Medulla oblongata (tissue), 1 donor: ENCODE data around the gene SPEG.
"Not testable (repeated sequence)": the region's sequence is repeated elsewhere in the genome, so short reads cannot be mapped to it uniquely, and the experiment has no call there.

Experiments used
- DNase-seq: peaks from one replicate; pipeline ENCODE4 v3.0.0-alpha.2; 2015; ENCODE audit errors: extremely low spot score

Gene SPEG

GRCh38 chr2:219434718-219435525, at the start of gene SPEG:
Gene SPEG, plus strand, starts transcription at chr2:219434843. Its CDS starts 135 bp downstream, at chr2:219434978.
- no peak for DNase-seq

DNA sequence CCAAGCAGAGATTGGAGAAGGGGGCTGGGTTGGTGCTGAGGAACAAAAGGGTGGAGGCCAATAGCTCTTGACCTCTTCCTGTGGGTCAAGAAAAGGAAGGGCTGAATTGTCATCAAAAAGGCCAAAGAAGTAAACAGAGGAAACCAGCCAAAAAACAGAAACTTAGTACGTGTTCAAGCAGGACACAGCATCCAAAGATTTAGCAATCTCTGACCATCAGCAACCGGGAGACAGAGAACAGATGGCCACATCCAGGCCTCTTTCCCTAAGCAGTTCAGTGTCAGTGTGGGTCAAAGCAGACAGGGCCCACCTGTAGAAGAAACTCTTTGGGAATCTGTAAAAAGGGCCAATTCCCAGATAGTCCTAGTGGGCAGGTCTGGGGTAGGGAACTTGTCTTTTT, 49.8 kb upstream of the SPEG start:
- no peak for DNase-seq

DNA sequence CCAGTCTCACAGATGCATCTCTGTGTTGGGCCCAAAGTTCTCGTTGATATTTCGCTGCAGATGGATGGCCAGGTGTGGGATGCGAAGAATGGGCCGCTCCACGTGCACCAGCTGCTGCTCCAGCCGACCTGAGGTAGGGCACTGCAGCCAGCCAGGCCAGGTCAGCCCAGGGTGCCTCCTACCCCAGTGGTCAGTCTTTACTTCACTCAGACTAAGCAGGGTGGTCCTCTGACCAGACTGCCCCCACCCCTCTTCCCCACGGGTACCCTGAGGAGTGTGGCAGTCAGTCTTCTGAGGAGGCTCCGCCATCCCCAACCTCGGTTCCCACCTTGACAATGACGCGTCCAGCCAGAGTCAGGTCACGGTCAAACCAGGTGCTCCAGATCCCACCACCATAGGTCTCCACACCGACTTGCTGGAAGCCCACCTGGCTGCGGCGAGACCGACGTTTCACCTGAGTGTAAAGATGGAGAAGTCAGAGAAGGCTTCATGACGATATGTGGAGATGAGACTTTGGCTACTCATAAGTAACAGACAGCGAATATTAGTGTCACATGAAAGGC, 48.6 kb upstream of the SPEG start:
- no peak for DNase-seq

GRCh38 chr2:219386532-219387280, 47.9 kb upstream of the SPEG start:
- DNase-seq, result no peak

DNA sequence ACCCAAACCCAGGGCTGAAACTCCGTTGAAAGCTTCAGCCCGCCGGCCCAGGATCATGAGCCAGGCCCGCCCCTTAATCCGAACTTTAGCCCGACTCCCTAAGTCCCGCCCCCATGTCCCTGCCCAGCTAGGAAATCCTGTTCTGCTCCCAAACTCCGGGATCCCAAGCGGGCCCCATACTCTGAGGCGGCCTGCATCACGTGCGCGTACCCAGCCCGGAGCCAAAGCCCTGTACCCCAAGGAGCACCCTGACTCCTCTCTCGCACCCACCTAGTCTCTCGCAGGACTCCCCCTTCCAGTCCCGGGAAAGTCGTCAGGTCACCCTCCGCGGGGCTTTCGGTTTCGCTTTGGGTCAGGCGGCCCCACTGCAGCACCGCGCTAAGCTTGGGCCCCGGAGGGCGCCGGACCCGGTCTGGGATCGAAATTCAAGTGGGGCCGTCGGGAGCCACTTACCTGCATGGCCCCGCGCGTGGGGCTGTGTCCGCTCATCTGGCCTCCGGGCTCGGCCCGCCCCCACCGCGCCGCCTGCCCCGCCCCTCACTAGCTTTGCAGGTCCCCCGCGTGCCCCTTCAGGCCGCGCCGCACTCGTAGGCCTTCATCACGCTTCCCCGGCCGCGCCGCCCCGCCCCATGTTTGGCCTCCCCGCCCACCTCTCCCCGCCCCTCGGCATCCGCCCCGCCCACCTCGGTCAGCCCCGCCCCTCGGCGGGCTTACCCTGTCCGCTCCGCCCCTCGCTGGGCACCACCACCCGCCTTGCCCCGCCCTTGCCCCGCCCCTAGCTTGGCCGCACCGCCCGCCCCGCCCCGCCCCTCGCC, 47.1 kb upstream of the SPEG start, which contains the start of gene DNPEP:
Gene DNPEP (minus strand): TSS at position 607 of the 815 bp plus-strand sequence. CDS start 118 bp downstream, at position 489.
- DNase-seq, result peak; percentile 94

DNA sequence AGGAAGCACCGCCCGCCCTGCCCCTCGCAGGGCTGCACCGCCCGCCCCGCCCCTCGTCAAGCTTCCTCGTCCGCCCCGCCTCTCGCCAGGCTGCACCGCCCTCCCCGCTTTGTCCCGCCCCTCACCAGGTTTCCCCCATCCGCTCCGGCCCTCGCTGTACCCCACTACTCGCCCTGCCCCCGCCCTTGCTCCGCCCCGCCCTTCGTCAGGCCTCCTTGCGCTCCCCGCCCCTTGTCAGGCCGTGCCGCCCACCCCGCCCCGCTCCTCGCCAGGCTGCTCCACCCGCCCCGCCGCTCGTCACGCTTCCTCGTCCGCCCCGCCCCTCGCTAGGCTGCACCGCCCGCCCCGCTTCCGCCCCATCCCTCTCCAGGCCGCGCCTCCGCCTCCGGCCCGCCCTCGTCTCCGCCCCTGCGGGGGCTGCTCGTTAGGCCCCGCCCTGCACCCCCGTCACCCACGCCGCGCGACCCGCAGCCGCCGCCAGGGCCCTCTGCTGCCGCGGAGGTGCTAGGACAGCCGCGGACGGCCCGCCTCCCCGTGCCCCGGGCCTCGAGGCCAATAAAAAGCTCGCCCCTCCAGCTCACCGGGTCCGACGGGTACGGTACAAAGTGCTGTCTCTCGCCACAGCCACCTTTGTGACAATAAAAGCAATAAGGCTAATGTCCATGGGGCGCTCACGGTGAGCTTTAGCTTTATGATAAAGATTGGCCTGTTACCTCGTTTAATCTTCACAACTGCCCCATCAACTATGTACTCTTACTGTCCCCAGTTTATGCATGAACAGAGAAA, 46.3 kb upstream of the SPEG start:
- peak; percentile 96 for DNase-seq

GRCh38 chr2:219388907-219389156, 45.8 kb upstream of the SPEG start:
- no peak for DNase-seq

DNA sequence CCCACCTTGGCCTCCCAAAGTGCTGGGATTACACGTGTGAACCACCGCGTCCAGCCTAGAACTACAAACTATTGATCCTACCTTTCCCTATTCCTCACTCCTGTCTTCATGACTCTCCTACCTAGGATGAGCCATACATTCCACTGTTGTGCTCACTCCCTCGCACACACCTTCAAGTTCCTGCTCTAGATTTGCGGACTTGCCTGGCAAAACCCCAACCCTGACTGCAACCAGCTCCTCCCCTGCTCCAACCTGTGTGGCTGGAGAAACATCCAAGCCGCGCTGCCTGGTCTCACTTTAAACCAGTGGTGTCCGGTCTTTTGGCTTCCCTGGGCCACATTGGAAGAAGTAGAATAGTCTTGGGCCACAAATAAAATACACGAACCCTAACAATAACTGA, 41.9 kb upstream of the SPEG start:
- DNase-seq, result no peak

DNA sequence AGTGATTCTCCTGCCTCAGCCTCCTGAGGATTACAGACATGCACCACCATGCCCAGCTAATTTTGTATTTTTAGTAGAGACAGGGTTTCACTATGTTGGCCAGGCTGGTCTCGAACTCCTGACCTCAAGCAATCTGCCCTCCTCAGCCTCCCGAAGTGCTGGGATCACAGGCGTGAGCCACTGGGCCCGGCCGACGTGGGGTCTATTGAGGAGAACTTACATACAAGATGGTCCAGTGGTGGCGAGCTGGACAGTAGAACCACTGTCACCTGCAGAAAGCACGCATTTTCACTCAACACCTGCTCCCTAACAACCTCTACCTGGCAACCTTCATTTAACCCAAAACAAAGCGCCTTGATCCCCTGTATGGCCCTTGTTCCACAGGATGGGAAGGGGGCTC, 39.6 kb upstream of the SPEG start:
- not testable (repeated sequence) for DNase-seq

DNA sequence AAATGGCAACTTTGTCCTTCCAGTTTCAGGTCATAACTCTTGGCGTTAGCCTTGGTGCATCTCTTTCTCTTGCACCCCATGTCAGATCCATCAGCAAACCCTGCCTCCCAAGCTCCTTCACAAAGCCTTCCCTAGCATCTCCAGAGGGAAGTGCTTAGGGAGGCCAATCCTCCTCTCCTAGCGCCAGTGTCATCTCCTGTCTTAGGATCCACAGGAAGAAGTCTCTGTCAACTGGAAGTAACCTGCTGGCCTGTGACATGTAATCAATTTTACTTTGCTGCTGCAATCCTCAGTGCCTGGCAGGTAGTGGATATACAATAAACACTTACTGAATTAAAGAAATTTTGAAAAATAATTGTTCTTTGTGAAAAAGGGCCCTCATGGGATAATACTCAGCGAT, 39.0 kb upstream of the SPEG start:
- no peak for DNase-seq

DNA sequence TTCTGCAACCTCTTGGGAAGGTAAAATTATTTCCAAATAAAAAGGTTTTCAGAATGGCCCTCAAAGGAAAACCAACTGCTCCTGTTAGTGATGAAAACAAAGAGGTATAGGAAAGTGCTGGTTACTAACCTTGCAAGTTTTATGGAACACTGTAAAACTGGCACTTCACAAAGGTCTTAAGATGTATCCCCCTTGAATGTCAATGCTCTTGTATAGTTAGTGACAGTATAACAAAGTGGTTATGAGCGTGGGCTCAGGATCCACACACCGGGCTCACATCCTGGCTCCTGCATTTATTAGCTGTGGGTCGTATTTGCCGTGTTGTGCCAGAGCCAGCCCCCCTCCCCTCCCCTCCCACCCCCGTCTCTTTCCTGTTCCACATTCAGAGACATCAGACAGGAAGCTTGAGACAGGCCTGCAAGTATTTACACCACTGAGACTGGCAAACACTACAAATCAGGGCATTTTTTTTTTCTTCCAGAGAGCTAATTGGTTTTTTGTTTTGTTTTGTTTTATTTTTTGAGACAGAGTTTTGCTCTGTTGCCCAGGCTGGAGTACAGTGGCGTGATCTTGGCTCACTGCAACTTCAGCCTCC, 37.7 kb upstream of the SPEG start:
- no peak for DNase-seq

GRCh38 chr2:219398721-219399363, 35.8 kb upstream of the SPEG start:
- no peak for DNase-seq

DNA sequence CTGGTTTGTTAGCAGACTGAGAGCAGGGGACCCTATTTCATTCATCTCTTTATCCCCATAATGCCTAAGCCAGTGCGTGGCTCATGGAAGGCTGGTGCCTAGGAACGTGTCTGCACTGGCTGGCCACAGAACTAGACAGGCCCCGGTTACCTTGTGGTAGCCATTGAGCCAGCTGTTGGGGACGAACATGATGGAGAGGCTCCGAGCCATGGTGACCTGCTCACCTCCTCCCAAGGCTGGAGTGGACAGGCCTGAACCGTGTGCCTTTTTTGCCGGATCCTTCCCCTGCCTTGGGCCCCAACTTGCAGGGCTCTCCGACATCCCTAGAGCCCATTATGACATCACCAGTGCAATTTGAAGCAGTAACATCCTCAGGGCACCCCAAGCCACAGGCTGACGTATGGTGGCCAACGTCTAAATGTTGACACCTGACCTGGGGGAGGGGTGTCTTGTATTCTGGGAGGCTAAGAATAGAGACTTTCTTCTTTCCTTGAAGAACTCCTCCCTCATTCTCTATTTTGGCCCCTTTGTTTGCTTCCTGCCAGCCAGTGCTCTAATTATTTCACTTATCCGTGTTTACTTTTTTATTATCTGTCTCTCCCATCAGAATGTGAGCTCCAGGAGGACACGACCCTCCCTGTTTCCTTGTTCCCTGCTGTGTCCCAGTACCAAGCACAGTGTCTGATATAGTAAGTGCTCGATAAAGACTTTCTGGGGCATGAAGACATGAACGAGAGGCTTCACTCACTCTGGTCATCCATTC, 34.7 kb upstream of the SPEG start:
- DNase-seq, result no peak

- no peak for DNase-seq
These were observed 34.1 kb upstream of the SPEG start for GRCh38 chr2:219400562-219400961.

- DNase-seq, result no peak
These were observed 33.0 kb upstream of the SPEG start for GRCh38 chr2:219401606-219402005.

GRCh38 chr2:219402665-219403515, 31.8 kb upstream of the SPEG start:
- DNase-seq, result peak; percentile 81

- no peak for DNase-seq
These were observed 30.8 kb upstream of the SPEG start for GRCh38 chr2:219403861-219404260.

DNA sequence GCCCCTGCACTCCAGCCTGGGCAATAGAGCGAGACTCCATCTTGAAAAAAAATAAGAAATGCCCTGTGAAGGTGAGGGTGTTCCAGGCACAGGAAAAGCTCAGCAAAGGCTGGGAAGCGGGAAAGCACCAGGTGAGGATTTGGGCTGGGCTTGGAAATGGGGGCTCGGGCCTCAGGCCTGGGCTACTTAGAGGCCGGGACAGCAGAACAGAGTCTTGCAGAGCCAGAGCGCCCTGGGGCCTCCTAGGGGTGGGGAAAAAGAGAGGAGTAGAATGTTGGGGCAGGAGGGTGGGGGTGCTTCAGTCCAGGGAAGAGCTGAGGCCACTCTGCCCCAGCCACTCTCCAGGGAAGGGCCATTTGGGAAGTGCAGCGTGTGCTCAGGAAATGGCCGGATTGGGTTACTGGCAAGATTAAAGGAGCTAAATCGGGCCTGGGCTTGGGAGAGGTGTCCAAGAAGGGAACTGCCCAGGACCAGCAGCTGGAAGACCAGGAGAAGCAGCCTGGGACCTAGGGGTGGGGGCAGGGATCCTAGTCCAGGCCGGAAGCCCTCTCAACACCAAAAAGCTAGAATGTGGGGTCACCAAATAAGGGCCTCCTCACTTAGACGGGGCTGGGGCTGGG, 30.2 kb upstream of the SPEG start:
- DNase-seq, result no peak
